Measurements from ENCODE around the gene TBC1D24.
A peak's percentile ranks its signal among the peaks of the same experiment; 100 is the strongest.
"Not testable (repeated sequence)": the region's sequence is repeated elsewhere in the genome, so short reads cannot be mapped to it uniquely, and the experiment has no call there.

Gene TBC1D24

GRCh38 chr16:2533912-2534311, 59.0 kb downstream of the TBC1D24 start:
- DNase-seq, result no peak

GRCh38 chr16:2534335-2534734, 59.4 kb downstream of the TBC1D24 start:
- not testable (repeated sequence) for DNase-seq

DNA sequence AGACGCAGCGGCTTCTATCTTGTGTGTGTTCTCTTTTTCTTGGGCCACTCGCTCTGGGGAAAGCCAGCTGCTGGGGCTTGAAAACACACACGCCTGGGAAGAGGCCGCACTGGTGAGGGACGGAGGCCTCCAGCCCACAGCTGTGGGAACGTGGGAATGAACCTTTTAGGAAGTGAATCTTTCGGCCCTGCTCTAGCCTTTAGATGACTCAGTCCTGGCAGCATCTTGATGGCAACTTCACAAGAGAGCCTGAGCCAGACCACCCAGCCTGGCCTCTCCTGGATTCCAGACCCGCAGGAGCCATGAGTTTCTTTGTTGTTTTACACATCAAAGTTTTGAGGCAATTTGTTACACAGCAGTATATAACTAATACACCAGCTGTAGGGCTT, 60.7 kb downstream of the TBC1D24 start:
- DNase-seq, result peak; percentile 49

DNA sequence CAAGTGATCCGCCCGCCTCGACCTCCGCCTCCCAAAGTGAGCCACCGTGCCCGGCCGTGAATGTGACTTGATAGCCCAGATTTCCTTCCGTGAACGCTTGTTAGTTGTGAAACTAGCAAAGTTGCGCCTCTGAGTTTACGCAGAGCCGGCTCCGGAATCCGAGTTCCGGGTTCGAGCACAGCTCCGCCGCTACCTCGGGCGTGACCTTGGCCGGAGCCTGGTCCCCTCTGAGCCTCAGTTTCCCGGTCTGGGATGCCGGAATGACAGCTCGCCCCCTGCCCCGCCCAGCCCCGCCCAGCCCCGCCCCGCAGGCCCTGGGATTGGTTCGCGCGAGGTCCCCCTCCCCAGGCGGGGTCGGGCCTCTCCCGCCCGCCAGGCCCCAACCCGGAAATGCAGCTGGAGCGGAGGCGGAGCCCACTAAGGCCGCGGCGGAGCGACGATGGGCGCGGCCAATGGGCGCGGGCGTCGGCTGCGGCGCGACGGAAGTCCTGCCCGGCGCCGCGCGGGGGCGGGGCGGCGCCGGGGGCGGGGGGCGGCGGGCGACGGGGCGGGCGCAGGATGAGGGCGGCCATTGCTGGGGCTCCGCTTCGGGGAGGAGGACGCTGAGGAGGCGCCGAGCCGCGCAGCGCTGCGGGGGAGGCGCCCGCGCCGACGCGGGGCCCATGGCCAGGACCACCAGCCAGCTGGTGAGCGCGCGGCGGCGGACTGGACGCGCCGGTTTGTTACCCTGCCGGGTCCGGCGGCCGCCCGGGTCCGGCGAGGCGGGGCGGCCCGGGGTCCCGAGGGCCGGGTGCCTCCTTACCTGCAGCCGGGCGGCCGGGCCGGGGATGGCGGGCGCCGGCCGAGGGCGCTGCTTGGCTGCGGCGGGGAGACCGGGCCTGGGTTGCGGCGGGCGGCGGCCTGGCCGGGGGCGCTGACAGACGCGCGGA, 62.8 kb downstream of the TBC1D24 start, which contains the start of gene PDPK1:
TSS of gene PDPK1 (plus strand) at position 571 of the 929 bp plus-strand sequence. CDS start at position 663, 92 bp downstream.
- DNase-seq, result peak; percentile 95

DNA sequence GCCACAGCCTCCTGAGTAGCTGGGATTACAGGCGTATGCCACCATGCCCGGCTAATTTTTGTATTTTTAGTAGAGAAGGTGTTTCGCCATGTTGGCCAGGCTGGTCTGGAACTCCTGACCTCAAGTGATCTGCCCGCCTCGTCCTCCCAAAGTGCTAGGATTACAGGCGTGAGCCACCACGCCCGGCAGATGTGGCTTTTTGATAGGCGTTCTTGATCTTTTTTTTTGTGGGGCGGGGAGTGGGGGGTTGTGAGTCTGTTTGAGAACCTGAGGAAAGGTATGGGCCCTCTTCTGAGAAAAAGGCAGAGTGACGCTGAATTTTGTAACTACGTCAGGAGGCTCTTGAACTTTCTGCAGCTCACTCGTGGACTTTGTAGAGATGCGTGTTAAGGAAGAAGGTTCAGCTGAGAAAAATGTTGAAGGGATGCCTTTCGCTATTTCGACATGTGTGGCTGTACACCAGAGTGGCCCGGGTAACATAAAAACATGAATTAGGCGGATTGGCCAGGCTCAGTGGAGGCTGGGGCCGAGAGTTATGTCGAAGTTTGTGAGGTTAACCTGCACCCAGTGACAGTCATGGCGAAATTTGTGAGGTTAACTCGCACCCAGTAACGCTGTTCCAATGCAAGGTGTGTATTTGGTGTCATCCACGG, 64.4 kb downstream of the TBC1D24 start:
- DNase-seq, result not testable (repeated sequence)

DNA sequence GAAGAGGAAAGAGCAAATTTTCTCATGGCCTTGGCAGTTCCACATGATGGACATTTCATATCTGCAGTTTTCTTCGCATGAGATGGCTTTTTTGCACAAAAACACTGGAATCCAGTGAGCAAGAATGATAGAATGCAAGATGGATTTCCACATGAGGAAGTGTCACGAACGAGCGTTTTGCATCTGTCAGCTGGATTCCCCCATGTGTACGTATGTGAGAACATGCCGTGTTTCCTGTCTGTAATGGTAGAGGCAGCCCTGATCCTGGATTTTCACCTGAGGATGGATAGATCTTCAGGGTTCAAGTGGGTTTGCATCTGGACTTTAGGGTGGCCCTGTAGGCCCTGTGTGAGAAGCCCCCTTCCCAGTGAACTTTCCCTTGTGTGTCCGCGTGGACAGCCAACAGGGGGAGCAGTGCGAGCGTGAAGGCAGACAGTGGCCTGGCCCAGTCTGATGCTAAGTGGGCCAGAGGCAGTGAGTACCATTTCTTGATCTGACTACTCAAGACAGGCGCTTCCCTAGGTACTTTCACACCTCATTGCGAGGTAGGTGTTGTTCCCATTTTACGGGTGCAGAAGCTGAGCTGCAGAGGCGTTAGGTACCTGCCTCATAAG, 65.0 kb downstream of the TBC1D24 start:
- DNase-seq, result peak; percentile 51

DNA sequence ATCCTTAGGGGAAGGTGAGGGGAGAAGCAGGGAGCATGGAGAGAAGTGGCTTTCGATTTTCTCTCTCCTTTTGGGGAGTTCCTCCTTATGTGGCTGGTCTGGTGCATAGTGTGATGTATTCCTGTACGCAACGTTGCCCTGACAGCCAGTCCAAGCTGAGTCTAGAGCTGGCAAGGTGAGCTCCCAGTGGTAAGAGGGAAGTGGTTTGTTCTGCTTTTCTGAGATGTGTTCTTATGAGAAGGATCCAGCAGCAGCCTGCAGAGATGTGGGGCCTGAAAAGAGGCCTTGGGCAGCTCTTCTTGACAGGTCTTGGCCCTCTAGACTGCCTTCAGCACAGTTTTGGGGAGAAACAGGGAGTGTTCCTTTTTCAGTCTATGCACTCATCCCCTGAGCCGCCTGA, 66.0 kb downstream of the TBC1D24 start:
- not testable (repeated sequence) for DNase-seq

GRCh38 chr16:2541409-2541808, 66.5 kb downstream of the TBC1D24 start:
- DNase-seq, result peak; percentile 34

GRCh38 chr16:2543771-2544170, 68.8 kb downstream of the TBC1D24 start:
- not testable (repeated sequence) for DNase-seq

- not testable (repeated sequence) for DNase-seq
Observed at GRCh38 chr16:2550283-2550878, 75.5 kb downstream of the TBC1D24 start.

DNA sequence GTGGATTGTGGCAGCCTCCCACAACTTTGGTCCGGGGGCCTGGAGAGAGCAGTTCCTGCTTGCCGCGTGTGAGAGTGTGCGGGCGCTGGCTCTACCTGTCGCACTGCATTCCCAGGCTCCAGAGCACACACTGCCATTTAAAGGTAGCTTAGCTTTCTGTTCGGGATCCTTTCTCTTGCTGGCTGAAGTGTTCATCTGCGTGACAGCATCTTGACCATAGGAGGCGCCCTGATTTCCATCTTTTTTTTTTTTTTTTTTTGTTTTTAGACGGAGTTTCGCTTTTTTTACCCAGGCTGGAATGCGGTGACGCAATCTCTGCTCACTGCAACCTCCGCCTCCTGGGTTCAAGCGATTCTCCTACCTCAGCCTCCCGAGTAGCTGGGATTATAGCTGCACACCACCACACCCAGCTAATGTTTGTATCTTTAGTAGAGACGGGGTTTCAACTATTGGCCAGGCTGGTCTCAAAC, 76.5 kb downstream of the TBC1D24 start:
- DNase-seq, result not testable (repeated sequence)

GRCh38 chr16:2554709-2555425, 79.9 kb downstream of the TBC1D24 start:
- DNase-seq, result not testable (repeated sequence)
